Dendritic cell treated with granulocyte-macrophage colony-stimulating factor and Interleukin-4, amounts not matched to agents 40 ng/mL and 50 ng/mL, for 4 days (primary cell): ENCODE results near the gene TAS1R1.

Experiments
- H3K27ac Mint-ChIP-seq: one replicate; pipeline ENCODE4 v1.8.0; 2022; ENCODE audit warnings: mild to moderate bottlenecking, mixed read lengths
- H3K27me3 Mint-ChIP-seq: one replicate; pipeline ENCODE4 v1.8.0; 2022; ENCODE audit warnings: mild to moderate bottlenecking, mixed read lengths
- H3K36me3 Mint-ChIP-seq: one replicate; pipeline ENCODE4 v1.8.0; 2022; ENCODE audit warnings: low read depth, mixed read lengths
- H3K4me1 Mint-ChIP-seq: one replicate; pipeline ENCODE4 v1.8.0; 2022; ENCODE audit warnings: low read depth, mixed read lengths
- H3K4me3 Mint-ChIP-seq: one replicate; pipeline ENCODE4 v1.8.0; 2022; ENCODE audit warnings: mild to moderate bottlenecking, moderate library complexity, mixed read lengths
- H3K9me3 Mint-ChIP-seq: one replicate; pipeline ENCODE4 v1.8.0; 2022; ENCODE audit warnings: mixed read lengths
- intact Hi-C: fragments of 100-400 bp; cut with micrococcal nuclease; formaldehyde crosslinking; loops from one replicate; pipeline ENCODE4 v1.15.0; 2022

TAS1R1 gene

DNA sequence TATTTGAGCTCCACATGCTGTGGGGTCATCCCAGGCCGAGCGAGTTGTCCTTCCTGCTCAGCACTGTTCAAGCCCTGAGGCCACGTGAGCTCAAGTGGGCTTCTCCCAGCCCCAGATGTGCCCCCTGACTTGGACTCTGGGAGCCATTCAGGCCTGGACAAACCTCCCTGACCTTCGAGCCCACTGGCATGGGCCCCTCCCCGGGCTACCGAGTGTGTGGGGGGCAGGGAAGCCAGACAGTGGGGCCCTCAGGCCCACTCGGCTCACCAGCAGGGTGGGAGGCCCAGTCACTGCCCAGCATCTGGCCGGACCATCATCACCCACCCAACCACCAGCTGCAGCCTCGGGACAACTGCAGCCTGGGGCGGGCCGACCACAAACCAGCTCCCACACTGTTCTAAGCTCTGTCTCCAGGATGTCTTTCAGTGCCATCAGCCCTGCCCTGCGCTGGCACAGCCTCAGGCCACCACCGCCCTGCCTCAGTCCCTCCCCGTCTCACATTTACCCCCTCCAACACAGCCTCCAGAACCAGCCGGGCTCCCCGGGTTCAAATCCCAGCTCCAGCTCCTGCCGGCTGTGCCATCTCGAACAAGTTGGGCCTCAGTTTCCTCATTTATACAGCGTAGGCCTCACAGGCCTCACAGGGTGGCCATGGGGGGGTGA lies 42.7 kb upstream of the TAS1R1 start:
- intact Hi-C loops: no loop called here
- Mint-ChIP-seq H3K9me3 (no peaks in the 10 kb centered on the region), H3K27ac (no peak overlapping the region), H3K4me1 (peaks cover 32% of the 10 kb centered on the region), H3K36me3 (no peaks in the 10 kb centered on the region), H3K4me3 (no peak overlapping the region), H3K27me3 (peaks cover 14% of the 10 kb centered on the region)

DNA sequence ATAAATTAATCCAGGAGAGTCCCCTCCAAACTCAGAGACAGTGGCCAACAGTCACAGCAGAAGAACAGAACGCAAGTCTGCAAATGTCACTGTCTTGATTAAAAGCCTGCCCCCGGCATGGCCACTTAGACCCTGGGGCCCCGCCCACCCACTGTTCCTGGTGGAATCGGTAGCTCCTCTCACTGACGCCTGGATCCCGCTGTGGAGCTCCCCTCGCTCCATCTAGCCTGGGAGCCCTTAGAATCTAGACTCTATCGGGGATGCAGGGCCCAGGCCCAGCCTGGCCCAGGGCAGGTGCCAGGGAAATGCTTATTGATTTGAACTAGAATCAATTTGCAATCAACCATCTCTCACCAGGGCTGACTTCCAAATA lies 42.2 kb upstream of the TAS1R1 start:
- Mint-ChIP-seq H3K4me3 (no peak overlapping the region), H3K27ac (no peak overlapping the region), H3K4me1 (peaks cover 26% of the 10 kb centered on the region), H3K9me3 (no peaks in the 10 kb centered on the region), H3K27me3 (peaks cover 14% of the 10 kb centered on the region), H3K36me3 (no peaks in the 10 kb centered on the region)
- intact Hi-C loops: no loop called here

GRCh38 chr1:6513320-6513801 lies 41.7 kb upstream of the TAS1R1 start:
- Mint-ChIP-seq H3K9me3 (no peaks in the 10 kb centered on the region), H3K36me3 (no peaks in the 10 kb centered on the region), H3K27ac (no peak overlapping the region), H3K27me3 (peaks cover 14% of the 10 kb centered on the region), H3K4me1 (peaks cover 22% of the 10 kb centered on the region), H3K4me3 (no peak overlapping the region)
- intact Hi-C loops: no loop called here

DNA sequence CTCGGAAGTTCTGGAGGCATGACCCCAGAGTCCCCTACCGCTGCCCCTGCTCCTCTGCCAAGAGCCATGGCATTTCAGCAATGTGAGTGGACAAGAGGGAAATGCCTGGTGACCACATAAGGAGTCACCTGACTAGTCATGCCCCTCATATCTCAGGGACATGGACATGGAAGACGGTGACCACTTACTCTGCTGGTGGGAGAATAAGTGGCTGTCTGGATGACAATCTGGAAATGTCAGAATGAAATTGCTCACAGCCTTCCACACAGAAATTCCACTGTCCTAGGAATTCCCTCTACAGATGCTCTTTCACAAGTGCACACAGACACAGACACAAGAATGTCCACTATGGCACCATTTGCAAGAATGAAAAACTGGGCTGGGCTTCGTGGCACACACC lies 39.3 kb upstream of the TAS1R1 start:
- H3K9me3 Mint-ChIP-seq: no peaks in the 10 kb centered on the region
- peaks cover 2% of the 10 kb centered on the region for H3K36me3 Mint-ChIP-seq
- no peak overlapping the region for H3K27ac Mint-ChIP-seq
- intact Hi-C loops: no loop called here
- H3K27me3 Mint-ChIP-seq: peaks cover 10% of the 10 kb centered on the region
- H3K4me1 Mint-ChIP-seq: no peaks in the 10 kb centered on the region
- H3K4me3 Mint-ChIP-seq: no peak overlapping the region

DNA sequence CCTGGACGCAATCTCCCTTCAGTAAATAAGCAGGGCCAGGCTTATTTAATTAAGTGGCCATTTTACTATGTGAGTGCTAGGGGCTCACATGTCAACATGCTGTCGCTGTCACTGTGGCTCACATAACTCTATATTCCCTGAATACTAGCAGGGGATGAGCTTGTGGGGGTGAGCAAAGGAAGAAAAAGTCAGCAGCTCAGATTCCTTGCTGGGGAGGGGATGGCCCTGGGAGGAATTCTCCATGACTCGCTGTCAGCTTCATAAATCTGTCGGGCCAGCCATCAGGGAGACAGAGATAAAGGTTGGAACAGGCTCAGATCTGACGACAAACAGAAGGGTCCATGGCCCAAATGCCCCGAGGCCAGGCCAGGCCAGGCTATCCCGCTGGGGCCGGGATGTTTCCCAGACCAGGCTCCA lies 37.7 kb upstream of the TAS1R1 start:
- Mint-ChIP-seq H3K27ac (no peak overlapping the region), H3K4me1 (no peaks in the 10 kb centered on the region), H3K36me3 (peaks cover 12% of the 10 kb centered on the region), H3K27me3 (peaks cover 10% of the 10 kb centered on the region), H3K4me3 (no peak overlapping the region), H3K9me3 (no peaks in the 10 kb centered on the region)
- intact Hi-C loops: no loop called here

DNA sequence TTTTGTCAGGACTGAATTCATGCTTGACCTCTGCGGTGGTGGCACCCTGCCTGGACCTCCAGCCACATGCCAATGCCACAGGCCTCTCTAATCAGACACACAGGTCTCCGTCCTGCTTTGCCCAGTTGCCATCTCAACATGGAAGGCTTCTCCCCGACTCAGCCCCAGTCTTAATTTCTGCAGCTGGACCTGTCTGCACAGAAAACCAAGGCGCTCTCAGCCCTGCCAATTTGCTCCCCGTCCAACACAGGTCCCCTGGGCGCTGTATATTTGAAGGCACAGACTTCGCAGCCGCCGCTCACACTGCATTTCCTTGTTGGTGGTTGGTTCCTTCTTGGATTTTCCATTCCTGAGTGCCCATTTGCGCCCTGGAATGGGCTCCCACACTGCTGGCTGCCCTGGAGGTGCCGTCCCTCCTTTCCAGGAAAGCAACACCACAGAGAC lies 35.6 kb upstream of the TAS1R1 start:
- intact Hi-C loops: no loop called here
- Mint-ChIP-seq H3K9me3 (no peaks in the 10 kb centered on the region), H3K4me3 (no peak overlapping the region), H3K36me3 (peaks cover 21% of the 10 kb centered on the region), H3K27ac (no peak overlapping the region), H3K27me3 (peaks cover 2% of the 10 kb centered on the region), H3K4me1 (no peaks in the 10 kb centered on the region)

GRCh38 chr1:6519935-6520671 lies 35.0 kb upstream of the TAS1R1 start:
- Mint-ChIP-seq H3K9me3 (no peaks in the 10 kb centered on the region), H3K4me1 (no peaks in the 10 kb centered on the region), H3K36me3 (peaks cover 27% of the 10 kb centered on the region), H3K27me3 (peaks cover 2% of the 10 kb centered on the region), H3K27ac (no peak overlapping the region), H3K4me3 (no peak overlapping the region)
- intact Hi-C loops: no loop called here

DNA sequence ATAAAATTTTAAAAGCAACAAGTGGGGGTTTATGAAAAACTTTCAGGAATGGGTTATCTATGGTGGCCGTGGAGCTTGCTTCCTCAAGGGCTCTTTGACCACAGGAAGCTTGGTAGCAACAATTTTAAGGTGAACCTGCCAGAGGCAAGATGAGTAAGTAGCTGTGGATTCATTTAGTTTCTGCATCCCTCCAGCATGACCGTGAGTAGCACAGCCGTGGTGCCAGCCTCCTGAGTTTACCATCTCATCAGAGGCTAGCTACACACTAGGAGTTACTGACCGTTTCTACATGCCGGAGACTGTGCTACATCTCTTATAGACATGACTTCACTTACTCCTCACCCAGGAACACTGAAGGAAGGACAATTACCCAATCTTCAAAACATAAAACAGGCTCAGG lies 33.6 kb upstream of the TAS1R1 start:
- no peak overlapping the region for H3K27ac Mint-ChIP-seq
- intact Hi-C loops: no loop called here
- H3K27me3 Mint-ChIP-seq: peaks cover 2% of the 10 kb centered on the region
- no peaks in the 10 kb centered on the region for H3K9me3 Mint-ChIP-seq
- no peaks in the 10 kb centered on the region for H3K4me1 Mint-ChIP-seq
- no peak overlapping the region for H3K4me3 Mint-ChIP-seq
- H3K36me3 Mint-ChIP-seq: peaks cover 41% of the 10 kb centered on the region

GRCh38 chr1:6523566-6523965 lies 31.5 kb upstream of the TAS1R1 start:
- intact Hi-C loops: no loop called here
- Mint-ChIP-seq H3K27ac (no peak overlapping the region), H3K4me1 (no peaks in the 10 kb centered on the region), H3K4me3 (no peak overlapping the region), H3K27me3 (peaks cover 2% of the 10 kb centered on the region), H3K9me3 (no peaks in the 10 kb centered on the region), H3K36me3 (peaks cover 61% of the 10 kb centered on the region)

GRCh38 chr1:6526316-6526715 lies 28.8 kb upstream of the TAS1R1 start:
- Mint-ChIP-seq H3K27me3 (no peaks in the 10 kb centered on the region), H3K4me3 (no peak overlapping the region), H3K36me3 (peaks cover 78% of the 10 kb centered on the region), H3K4me1 (no peaks in the 10 kb centered on the region), H3K27ac (no peak overlapping the region), H3K9me3 (no peaks in the 10 kb centered on the region)
- intact Hi-C loops: no loop called here

DNA sequence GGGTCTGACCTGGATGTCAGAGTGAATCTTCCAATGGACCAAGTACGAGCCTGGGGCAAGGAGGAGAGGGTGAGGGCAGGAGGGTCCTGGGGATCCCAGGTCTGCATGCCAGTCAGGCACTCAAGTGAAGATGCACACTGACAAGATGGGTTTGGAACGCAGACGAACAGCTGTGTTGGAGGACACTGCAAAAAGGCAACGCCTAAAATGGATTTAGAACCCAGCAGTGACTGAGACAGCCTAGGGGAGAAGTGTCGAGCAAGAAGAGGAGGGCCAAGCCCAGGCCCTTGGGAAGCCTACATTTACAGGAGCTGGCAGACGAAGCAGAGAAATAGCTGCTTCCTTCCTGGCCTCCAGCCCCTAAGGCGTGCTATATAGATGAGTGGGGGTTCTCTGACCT lies 26.6 kb upstream of the TAS1R1 start:
- Mint-ChIP-seq H3K27ac (no peak overlapping the region), H3K27me3 (no peaks in the 10 kb centered on the region), H3K4me3 (no peak overlapping the region), H3K9me3 (no peaks in the 10 kb centered on the region), H3K4me1 (no peaks in the 10 kb centered on the region), H3K36me3 (peaks cover 95% of the 10 kb centered on the region)
- intact Hi-C loops: no loop called here

- Mint-ChIP-seq H3K4me3 (no peak overlapping the region), H3K4me1 (peaks cover 6% of the 10 kb centered on the region), H3K36me3 (peaks cover 95% of the 10 kb centered on the region), H3K9me3 (no peaks in the 10 kb centered on the region), H3K27me3 (no peaks in the 10 kb centered on the region), H3K27ac (no peak overlapping the region)
- intact Hi-C loops: no loop called here
Measured at GRCh38 chr1:6530504-6531160, 24.5 kb upstream of the TAS1R1 start.

- no peaks in the 10 kb centered on the region for H3K27me3 Mint-ChIP-seq
- no peaks in the 10 kb centered on the region for H3K9me3 Mint-ChIP-seq
- intact Hi-C loops: no loop called here
- H3K36me3 Mint-ChIP-seq: peaks cover 91% of the 10 kb centered on the region
- peaks cover 6% of the 10 kb centered on the region for H3K4me1 Mint-ChIP-seq
- no peak overlapping the region for H3K27ac Mint-ChIP-seq
- no peak overlapping the region for H3K4me3 Mint-ChIP-seq
Measured at GRCh38 chr1:6531996-6532395, 23.1 kb upstream of the TAS1R1 start.

GRCh38 chr1:6534248-6534822 lies 20.8 kb upstream of the TAS1R1 start:
- Mint-ChIP-seq H3K27me3 (no peaks in the 10 kb centered on the region), H3K4me3 (no peak overlapping the region), H3K27ac (peak overlapping the region; percentile 51), H3K9me3 (no peaks in the 10 kb centered on the region), H3K4me1 (peaks cover 6% of the 10 kb centered on the region), H3K36me3 (peaks cover 84% of the 10 kb centered on the region)
- intact Hi-C loops: no loop called here
